Measurements from ENCODE around the gene FBLN7. TPM values are rescaled to one million over a fixed set of nuclear protein-coding genes. Genes with fewer than 3 reads are reported as not detected.

FBLN7 gene
- total and polyA plus RNA-seq, 2 of the 8 experiments (the other 6 are each of a cell fraction or from before 2014, with no cell fraction given) = 0.30 to 0.77 TPM

GRCh38 chr2:112140205-112140802, 2.1 kb downstream of the FBLN7 start (continued):
- no peak for TF ChIP-seq ZNF274 (IDR thresholded peaks at IDR 0.05; ENCODE audit: borderline replicate concordance, extremely low read depth, low read length)

All from H1 (cell line).